SH-SY5Y (cell line): ENCODE data around the gene SLC7A5.

Source experiments
- GATA2 ChIP-seq: IDR thresholded peaks from 2 replicates; pipeline ENCODE4 v1.6.1; 2011; ENCODE audit warnings: mild to moderate bottlenecking, low read depth, low read length
- GATA3 ChIP-seq: IDR thresholded peaks from 2 replicates; pipeline ENCODE4 v1.6.1; 2011; ENCODE audit warnings: low read depth, mild to moderate bottlenecking, low read length, moderate library complexity

DNA sequence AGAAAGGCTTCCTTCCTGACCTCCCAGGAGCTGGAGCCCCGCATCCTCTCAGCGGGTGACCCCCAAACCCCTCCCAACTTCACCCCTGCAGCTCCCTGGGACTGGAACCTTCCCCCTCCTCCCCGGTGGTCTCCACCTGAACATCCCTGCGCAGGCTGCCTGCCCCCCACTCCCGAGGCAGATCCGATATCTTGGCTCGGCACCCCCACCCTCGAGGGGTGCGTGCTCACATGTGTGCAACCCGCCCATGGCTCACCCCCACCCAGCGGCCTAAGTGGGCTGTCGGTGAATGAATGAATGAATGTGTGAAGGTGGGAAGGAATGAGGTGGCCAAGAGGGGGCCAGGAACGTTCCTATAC lies 39.7 kb downstream of the SLC7A5 start:
- TF ChIP-seq GATA2 (no peak), GATA3 (no peak)
